ENCODE data around the gene MAP4K4.

Gene MAP4K4

GRCh38 chr2:101818531-101819451, 121.3 kb downstream of the MAP4K4 start:
- Histone ChIP-seq H3K79me2 (ENCODE audit: insufficient read depth, low read length) (peaks cover 100% of the 10 kb centered on the region), H3K9me2 (replicated peaks; ENCODE audit: insufficient read depth, low read length) (no peaks in the 10 kb centered on the region), H3F3A (ENCODE audit: insufficient read depth) (no peaks in the 10 kb centered on the region), H3K27ac (ENCODE audit: low read depth, low read length) (no peak overlapping the region), H3K27me3 (ENCODE audit: low read length) (no peaks in the 10 kb centered on the region), H3K9ac (ENCODE audit: low read length) (no peak overlapping the region), H3K4me2 (ENCODE audit: low read depth, low read length, poor library complexity, severe bottlenecking) (no peak overlapping the region), H2AFZ (ENCODE audit: low read depth, low read length, severe bottlenecking) (no peak overlapping the region), H3K9me3 (ENCODE audit: insufficient read depth, low read length) (no peaks in the 10 kb centered on the region), H3K4me3 (ENCODE audit: insufficient read depth, low read length, poor library complexity, severe bottlenecking) (no peak overlapping the region), H3K36me3 (ENCODE audit: low read length) (0 out of 2 replicates have a peak, but pooled peaks cover 2% of the 10 kb centered on the region), H4K20me1 (ENCODE audit: low read depth, low read length) (peaks cover 56% of the 10 kb centered on the region)
- no peak for TF ChIP-seq EZH2phosphoT487 (conservative IDR thresholded peaks at IDR 0.05; ENCODE audit: low read length)
- no peak for TF ChIP-seq CTCF (IDR thresholded peaks at IDR 0.05; ENCODE audit: insufficient read depth, low read length, poor library complexity, severe bottlenecking)

- TF ChIP-seq EZH2phosphoT487 (conservative IDR thresholded peaks at IDR 0.05; ENCODE audit: low read length) (no peak), CTCF (IDR thresholded peaks at IDR 0.05; ENCODE audit: insufficient read depth, low read length, poor library complexity, severe bottlenecking) (no peak)
- Histone ChIP-seq H2AFZ (ENCODE audit: low read depth, low read length, severe bottlenecking) (no peak overlapping the region), H3K36me3 (ENCODE audit: low read length) (peaks cover 12% of the 10 kb centered on the region; the same call in 1 of the 2 replicates), H3K79me2 (ENCODE audit: insufficient read depth, low read length) (peaks cover 83% of the 10 kb centered on the region), H3F3A (ENCODE audit: insufficient read depth) (no peaks in the 10 kb centered on the region), H3K4me2 (ENCODE audit: low read depth, low read length, poor library complexity, severe bottlenecking) (no peak overlapping the region), H3K4me3 (ENCODE audit: insufficient read depth, low read length, poor library complexity, severe bottlenecking) (no peak overlapping the region), H3K9me3 (ENCODE audit: insufficient read depth, low read length) (no peaks in the 10 kb centered on the region), H3K9me2 (replicated peaks; ENCODE audit: insufficient read depth, low read length) (no peaks in the 10 kb centered on the region), H3K27ac (ENCODE audit: low read depth, low read length) (no peak overlapping the region), H4K20me1 (ENCODE audit: low read depth, low read length) (peaks cover 55% of the 10 kb centered on the region), H3K27me3 (ENCODE audit: low read length) (no peaks in the 10 kb centered on the region), H3K9ac (ENCODE audit: low read length) (no peak overlapping the region)
Observed at GRCh38 chr2:101820519-101820918, 123.0 kb downstream of the MAP4K4 start.

GRCh38 chr2:101821059-101821805, 123.7 kb downstream of the MAP4K4 start:
- H3K4me3 ChIP-seq (ENCODE audit: insufficient read depth, low read length, poor library complexity, severe bottlenecking) = no peak overlapping the region
- H3K9me2 ChIP-seq (replicated peaks; ENCODE audit: insufficient read depth, low read length) = no peaks in the 10 kb centered on the region
- H3K27ac ChIP-seq (ENCODE audit: low read depth, low read length) = no peak overlapping the region
- peaks cover 58% of the 10 kb centered on the region for H4K20me1 ChIP-seq (ENCODE audit: low read depth, low read length)
- peaks cover 17% of the 10 kb centered on the region; the same call in 1 of the 2 replicates for H3K36me3 ChIP-seq (ENCODE audit: low read length)
- H3K27me3 ChIP-seq (ENCODE audit: low read length) = no peaks in the 10 kb centered on the region
- TF ChIP-seq EZH2phosphoT487 (conservative IDR thresholded peaks at IDR 0.05; ENCODE audit: low read length) (no peak), CTCF (IDR thresholded peaks at IDR 0.05; ENCODE audit: insufficient read depth, low read length, poor library complexity, severe bottlenecking) (no peak)
- peaks cover 76% of the 10 kb centered on the region for H3K79me2 ChIP-seq (ENCODE audit: insufficient read depth, low read length)
- H3F3A ChIP-seq (ENCODE audit: insufficient read depth) = no peaks in the 10 kb centered on the region
- H3K9ac ChIP-seq (ENCODE audit: low read length) = no peak overlapping the region
- no peaks in the 10 kb centered on the region for H3K9me3 ChIP-seq (ENCODE audit: insufficient read depth, low read length)
- H3K4me2 ChIP-seq (ENCODE audit: low read depth, low read length, poor library complexity, severe bottlenecking) = no peak overlapping the region
- no peak overlapping the region for H2AFZ ChIP-seq (ENCODE audit: low read depth, low read length, severe bottlenecking)
